OCI-LY1 (cell line): ENCODE measurements around the gene GATAD2A.

Source experiments
- EZH2 ChIP-seq: fragments of 200-600 bp; sonication (generic), shearing (Covaris generic); IDR thresholded peaks from 2 replicates; pipeline ENCODE4 v1.8.0; 2017; ENCODE audit warnings: borderline replicate concordance, mixed run types, mild to moderate bottlenecking, antibody characterized with exemption, low read length, moderate library complexity, mixed read lengths
- TF ChIP-seq, protein P1 (sequence below): fragments of 200-600 bp; sonication (generic), shearing (Covaris generic); IDR thresholded peaks from 2 replicates; pipeline ENCODE4 v1.5.1; 2017; ENCODE audit warnings: mild to moderate bottlenecking, antibody characterized with exemption, low read length, moderate library complexity, mixed read lengths

DNA sequence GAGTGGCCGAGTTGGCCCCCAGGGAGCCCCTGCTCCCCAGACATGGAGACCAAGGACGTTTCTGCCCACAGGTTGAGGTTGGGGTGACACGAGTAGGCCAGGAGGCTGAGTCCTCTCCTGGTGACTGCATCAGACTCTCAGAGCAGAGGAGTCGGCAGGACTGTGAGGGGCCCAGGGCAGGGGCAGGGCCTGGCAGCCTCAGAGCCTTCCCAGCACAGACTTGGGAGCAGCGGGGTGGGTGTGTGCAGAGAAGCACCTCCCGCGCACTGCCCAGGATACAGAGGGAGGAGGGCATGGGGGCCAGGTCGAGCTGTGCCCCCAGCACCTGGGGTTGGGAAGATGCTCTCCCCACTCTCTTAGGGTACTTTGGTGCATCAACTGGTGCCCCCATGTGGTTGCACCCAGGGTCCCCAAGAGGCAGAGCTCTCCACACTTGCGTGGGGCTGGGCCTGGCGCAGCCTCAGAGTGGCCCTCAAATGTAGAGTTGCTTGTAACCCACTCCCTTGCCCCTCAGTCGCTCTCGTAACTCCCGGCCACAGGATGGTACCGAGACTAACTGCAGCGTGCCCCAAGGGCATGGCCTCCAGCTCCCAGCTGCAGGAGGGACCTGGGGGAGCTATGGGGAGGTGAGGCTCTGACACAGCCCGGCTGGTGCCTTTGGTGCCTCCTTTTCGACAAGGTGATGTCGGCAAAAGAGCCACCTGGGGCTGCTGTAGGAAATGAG, 94.0 kb downstream of the GATAD2A start:
- TF ChIP-seq, protein P1, sequence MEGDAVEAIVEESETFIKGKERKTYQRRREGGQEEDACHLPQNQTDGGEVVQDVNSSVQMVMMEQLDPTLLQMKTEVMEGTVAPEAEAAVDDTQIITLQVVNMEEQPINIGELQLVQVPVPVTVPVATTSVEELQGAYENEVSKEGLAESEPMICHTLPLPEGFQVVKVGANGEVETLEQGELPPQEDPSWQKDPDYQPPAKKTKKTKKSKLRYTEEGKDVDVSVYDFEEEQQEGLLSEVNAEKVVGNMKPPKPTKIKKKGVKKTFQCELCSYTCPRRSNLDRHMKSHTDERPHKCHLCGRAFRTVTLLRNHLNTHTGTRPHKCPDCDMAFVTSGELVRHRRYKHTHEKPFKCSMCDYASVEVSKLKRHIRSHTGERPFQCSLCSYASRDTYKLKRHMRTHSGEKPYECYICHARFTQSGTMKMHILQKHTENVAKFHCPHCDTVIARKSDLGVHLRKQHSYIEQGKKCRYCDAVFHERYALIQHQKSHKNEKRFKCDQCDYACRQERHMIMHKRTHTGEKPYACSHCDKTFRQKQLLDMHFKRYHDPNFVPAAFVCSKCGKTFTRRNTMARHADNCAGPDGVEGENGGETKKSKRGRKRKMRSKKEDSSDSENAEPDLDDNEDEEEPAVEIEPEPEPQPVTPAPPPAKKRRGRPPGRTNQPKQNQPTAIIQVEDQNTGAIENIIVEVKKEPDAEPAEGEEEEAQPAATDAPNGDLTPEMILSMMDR = no peak
- no peak for TF ChIP-seq EZH2
